Endodermal cell (in vitro differentiated cells): Measurements from ENCODE around the gene DDX6. TPM values are rescaled to one million over a fixed set of nuclear protein-coding genes. Genes with fewer than 3 reads are reported as not detected.

Experiments used
- DNase-seq: peaks from one replicate; pipeline ENCODE4 v3.0.0-alpha.2; 2017
- H3K27ac ChIP-seq: 2 replicates; pipeline ENCODE4 v1.5.1; 2013; ENCODE audit warnings: mild to moderate bottlenecking, low read depth, low read length, moderate library complexity
- H3K27me3 ChIP-seq: 2 replicates; pipeline ENCODE4 v1.6.1; 2013; ENCODE audit warnings: mild to moderate bottlenecking, low read length, moderate library complexity; ENCODE audit not compliant: insufficient read depth, control insufficient read depth, poor library complexity, severe bottlenecking
- H3K36me3 ChIP-seq: 2 replicates; pipeline ENCODE4 v1.7.0; 2013; ENCODE audit warnings: mild to moderate bottlenecking, low read length, moderate library complexity; ENCODE audit not compliant: control insufficient read depth, insufficient read depth
- H3K4me1 ChIP-seq: one replicate; pipeline ENCODE4 v1.7.0; 2013; ENCODE audit warnings: low read length; ENCODE audit not compliant: control insufficient read depth, insufficient read depth
- H3K4me3 ChIP-seq: 2 replicates; pipeline ENCODE4 v1.5.1; 2013; ENCODE audit warnings: mild to moderate bottlenecking, low read length, moderate library complexity
- H3K9ac ChIP-seq: 2 replicates; pipeline ENCODE4 v1.6.1; 2013; ENCODE audit warnings: mild to moderate bottlenecking, low read length, moderate library complexity; ENCODE audit not compliant: poor library complexity, severe bottlenecking; ENCODE audit errors: extremely low read depth
- H3K9me3 ChIP-seq: 2 replicates; pipeline ENCODE4 v1.6.1; 2013; ENCODE audit warnings: mild to moderate bottlenecking, low read length, moderate library complexity; ENCODE audit not compliant: control insufficient read depth
- H3K27ac Mint-ChIP-seq: 2 replicates; pipeline ENCODE4 v1.8.0; 2020; ENCODE audit warnings: mixed read lengths
- H3K27me3 Mint-ChIP-seq: 2 replicates; pipeline ENCODE4 v1.8.0; 2021; ENCODE audit warnings: mild to moderate bottlenecking, mixed read lengths; ENCODE audit not compliant: insufficient read depth
- H3K36me3 Mint-ChIP-seq: 2 replicates; pipeline ENCODE4 v1.8.0; 2020; ENCODE audit warnings: low read depth, mixed read lengths
- H3K4me1 Mint-ChIP-seq: 2 replicates; pipeline ENCODE4 v1.8.0; 2020; ENCODE audit warnings: mixed read lengths
- H3K4me3 Mint-ChIP-seq: 2 replicates; pipeline ENCODE4 v1.8.0; 2020; ENCODE audit warnings: mild to moderate bottlenecking, moderate library complexity, mixed read lengths
- H3K9me3 Mint-ChIP-seq: 2 replicates; pipeline ENCODE4 v1.8.0; 2020; ENCODE audit warnings: mild to moderate bottlenecking, mixed read lengths
- WGBS, 2 experiments: methylation state at CpG; one replicate each; pipeline versions ENCODE4 v1.1.5 to v1.1.7; 2013; ENCODE audit warnings: missing lambda C conversion rate in 2 of 2, mixed read lengths in 1 of 2; ENCODE audit not compliant: insufficient coverage in 1 of 2, insufficient read length in 1 of 2; 5-methylcytosine and 5-hydroxymethylcytosine counted together
- total RNA-seq, 2 donors: library from RNA; stranded (reverse); fragmentation: NEBNext Ultra II Directional in 1 of 2; extraction: Animal tissue kit (Norgen Biotek cat#: 25700) in 1 of 2; gene quantifications; 2 replicates in 1 of 2; 3 replicates in 1 of 2; pipeline ENCODE4 v1.2.1, GENCODE V29; 2021
- TF ChIP-seq, protein P1 (sequence below): fragments of 200-600 bp; sonication (generic); conservative IDR thresholded peaks from 2 replicates; pipeline ENCODE4 v1.5.0; 2021; ENCODE audit warnings: antibody characterized with exemption, mild to moderate bottlenecking

Gene DDX6
- total RNA-seq, 2 donors from 2014 or later: 103 to 133 TPM

DNA sequence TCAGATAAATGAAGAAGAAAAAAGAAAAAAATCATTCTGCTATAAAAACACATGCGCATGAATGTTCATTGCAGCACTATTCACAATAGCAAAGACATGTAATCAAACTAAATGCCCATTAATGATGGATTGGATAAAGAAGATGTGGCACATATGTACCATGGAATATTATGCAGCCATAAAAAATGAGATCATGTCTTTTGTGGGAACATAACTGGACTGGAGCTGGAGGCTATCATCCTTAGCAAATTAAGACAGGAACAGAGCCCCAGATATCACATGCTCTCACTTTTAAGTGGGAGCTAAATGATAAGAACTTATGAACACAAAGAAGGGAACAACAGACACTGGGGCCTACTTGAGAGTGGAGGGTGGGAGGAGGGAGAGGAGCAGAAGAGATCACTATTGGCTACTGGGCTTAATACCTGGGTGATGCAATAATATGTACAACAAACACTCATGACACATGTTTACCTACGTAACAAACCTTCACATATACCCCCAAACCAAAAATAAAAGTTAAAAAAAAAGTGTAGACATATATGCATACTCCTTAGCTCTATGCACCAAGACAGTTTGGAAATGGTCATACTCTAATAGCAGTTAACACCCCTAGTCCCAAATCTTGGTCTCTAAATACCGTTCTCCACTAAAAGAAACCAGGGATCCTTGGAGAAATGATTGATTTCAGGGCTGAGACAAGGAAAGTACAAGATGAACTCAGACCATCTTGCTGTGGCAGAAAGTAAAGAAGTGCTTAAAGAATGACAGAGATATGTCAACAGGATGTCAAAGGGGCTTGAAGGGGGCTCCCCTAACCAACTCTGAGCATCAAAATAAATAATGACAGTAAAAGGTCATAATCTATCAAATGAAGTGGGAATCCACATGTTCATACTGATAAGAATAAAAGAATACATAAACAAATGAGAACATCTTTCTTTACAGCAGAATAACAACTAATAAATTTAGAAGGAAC lies 17.1 kb upstream of the DDX6 start:
- peaks cover 16% of the 10 kb centered on the region for H3K27me3 Mint-ChIP-seq
- Histone ChIP-seq H3K4me3 (no peak overlapping the region), H3K4me1 (no peaks in the 10 kb centered on the region), H3K36me3 (no peaks in the 10 kb centered on the region), H3K9ac (no peak overlapping the region), H3K27me3 (peaks cover 5% of the 10 kb centered on the region), H3K27ac (no peak overlapping the region), H3K9me3 (no peaks in the 10 kb centered on the region)
- H3K4me1 Mint-ChIP-seq: no peaks in the 10 kb centered on the region
- 96 to 100% methylated on average over 1 to 2 of the region's 3 CpGs for WGBS, 2 experiments
- H3K36me3 Mint-ChIP-seq: no peaks in the 10 kb centered on the region
- DNase-seq: no peak
- TF ChIP-seq, protein P1, sequence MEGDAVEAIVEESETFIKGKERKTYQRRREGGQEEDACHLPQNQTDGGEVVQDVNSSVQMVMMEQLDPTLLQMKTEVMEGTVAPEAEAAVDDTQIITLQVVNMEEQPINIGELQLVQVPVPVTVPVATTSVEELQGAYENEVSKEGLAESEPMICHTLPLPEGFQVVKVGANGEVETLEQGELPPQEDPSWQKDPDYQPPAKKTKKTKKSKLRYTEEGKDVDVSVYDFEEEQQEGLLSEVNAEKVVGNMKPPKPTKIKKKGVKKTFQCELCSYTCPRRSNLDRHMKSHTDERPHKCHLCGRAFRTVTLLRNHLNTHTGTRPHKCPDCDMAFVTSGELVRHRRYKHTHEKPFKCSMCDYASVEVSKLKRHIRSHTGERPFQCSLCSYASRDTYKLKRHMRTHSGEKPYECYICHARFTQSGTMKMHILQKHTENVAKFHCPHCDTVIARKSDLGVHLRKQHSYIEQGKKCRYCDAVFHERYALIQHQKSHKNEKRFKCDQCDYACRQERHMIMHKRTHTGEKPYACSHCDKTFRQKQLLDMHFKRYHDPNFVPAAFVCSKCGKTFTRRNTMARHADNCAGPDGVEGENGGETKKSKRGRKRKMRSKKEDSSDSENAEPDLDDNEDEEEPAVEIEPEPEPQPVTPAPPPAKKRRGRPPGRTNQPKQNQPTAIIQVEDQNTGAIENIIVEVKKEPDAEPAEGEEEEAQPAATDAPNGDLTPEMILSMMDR: no peak
- no peak overlapping the region for H3K4me3 Mint-ChIP-seq
- peaks cover 6% of the 10 kb centered on the region for H3K9me3 Mint-ChIP-seq
- no peak overlapping the region for H3K27ac Mint-ChIP-seq

DNA sequence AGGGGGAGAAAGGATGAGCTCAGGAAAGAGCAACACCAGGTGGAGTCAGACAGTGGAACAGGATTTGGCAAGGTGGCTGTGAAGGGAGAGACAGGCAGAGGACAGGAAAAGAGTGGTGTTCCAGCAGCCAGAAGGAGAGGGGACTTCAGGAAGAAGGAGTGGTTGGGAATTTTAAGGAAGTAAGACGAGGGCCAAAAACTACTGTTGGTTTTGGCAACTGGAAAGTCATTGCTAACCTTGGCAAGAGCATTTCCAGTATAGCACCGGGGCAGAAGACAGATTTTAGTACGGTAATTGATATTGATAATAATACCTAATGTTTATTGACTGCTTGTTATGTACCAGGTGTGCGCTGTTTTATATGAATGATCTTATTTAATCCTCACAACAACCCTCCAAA lies 15.4 kb upstream of the DDX6 start:
- no peaks in the 10 kb centered on the region for H3K9me3 ChIP-seq
- Mint-ChIP-seq H3K9me3 (peaks cover 6% of the 10 kb centered on the region), H3K36me3 (no peaks in the 10 kb centered on the region), H3K4me3 (no peak overlapping the region), H3K4me1 (no peaks in the 10 kb centered on the region), H3K27ac (no peak overlapping the region), H3K27me3 (peaks cover 11% of the 10 kb centered on the region)
- no peak overlapping the region for H3K9ac ChIP-seq
- H3K27ac ChIP-seq: no peak overlapping the region
- no peaks in the 10 kb centered on the region for H3K4me1 ChIP-seq
- no peak overlapping the region for H3K4me3 ChIP-seq
- 79 to 100% methylated on average over 1 to 3 of the region's 4 CpGs for WGBS, 2 experiments
- no peaks in the 10 kb centered on the region for H3K36me3 ChIP-seq
- TF ChIP-seq, protein P1: no peak
- no peak for DNase-seq
- H3K27me3 ChIP-seq: peaks cover 5% of the 10 kb centered on the region

DNA sequence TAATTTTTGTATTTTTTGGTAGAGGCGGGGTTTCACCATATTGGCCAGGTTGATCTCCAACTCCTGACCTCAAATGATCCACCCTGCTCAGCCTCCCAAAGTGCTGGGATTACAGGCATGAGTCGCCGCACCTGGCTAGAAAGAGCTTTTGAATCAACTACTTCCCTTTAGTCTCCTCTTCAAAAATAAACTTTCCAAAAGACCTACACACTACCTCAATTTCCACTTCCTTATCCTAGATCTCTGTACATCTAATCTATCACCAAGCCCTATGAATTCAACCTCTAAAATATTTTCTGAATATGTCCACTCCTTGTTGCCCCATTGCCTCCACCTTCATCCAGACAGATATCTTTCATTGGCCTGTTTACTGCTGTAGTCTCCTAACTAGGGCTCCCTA lies 13.1 kb upstream of the DDX6 start:
- no peaks in the 10 kb centered on the region for H3K4me1 Mint-ChIP-seq
- no peak overlapping the region for H3K27ac ChIP-seq
- H3K27me3 ChIP-seq: peaks cover 5% of the 10 kb centered on the region
- DNase-seq: no peak
- TF ChIP-seq, protein P1: no peak
- no peaks in the 10 kb centered on the region for H3K4me1 ChIP-seq
- H3K9me3 ChIP-seq: no peaks in the 10 kb centered on the region
- 93 to 100% methylated on average over 2 to 3 of the region's 3 CpGs for WGBS, 2 experiments
- no peak overlapping the region for H3K4me3 Mint-ChIP-seq
- no peaks in the 10 kb centered on the region for H3K36me3 ChIP-seq
- H3K36me3 Mint-ChIP-seq: no peaks in the 10 kb centered on the region
- H3K9ac ChIP-seq: no peak overlapping the region
- no peak overlapping the region for H3K27ac Mint-ChIP-seq
- no peak overlapping the region for H3K4me3 ChIP-seq
- peaks cover 6% of the 10 kb centered on the region for H3K9me3 Mint-ChIP-seq
- H3K27me3 Mint-ChIP-seq: peaks cover 13% of the 10 kb centered on the region
